Keratinocyte (primary cell): ENCODE results near the gene DMD. TPM values are rescaled to one million over a fixed set of nuclear protein-coding genes. Genes with fewer than 3 reads are reported as not detected.

ENCODE experiments used
- DNase-seq: peaks from one replicate; pipeline ENCODE4 v3.0.0-alpha.2; 2011; ENCODE audit warnings: low read depth, missing footprints, low spot score
- FAIRE-seq: peaks from 2 replicates; lab custom pipeline; 2011; peaks lifted over from hg19 to GRCh38; lab: Jason Lieb, UNC
- H2AFZ ChIP-seq: 2 replicates; pipeline ENCODE4 v1.6.0; 2012; ENCODE audit warnings: low read length, control low read depth, inconsistent platforms; ENCODE audit not compliant: control insufficient read depth
- H3K27ac ChIP-seq: 2 replicates; pipeline ENCODE4 v1.5.1; 2011; ENCODE audit warnings: low read length; ENCODE audit not compliant: control insufficient read depth, insufficient read depth
- H3K27me3 ChIP-seq: 3 replicates; pipeline ENCODE4 v1.6.0; 2011; ENCODE audit warnings: low read length; ENCODE audit not compliant: control insufficient read depth, insufficient read depth; ENCODE audit errors: extremely low read depth
- H3K36me3 ChIP-seq, 2 experiments: 2 replicates in 1 of 2; 3 replicates in 1 of 2; pipeline ENCODE4 v1.5.1; 2011; ENCODE audit warnings: low read length in 2 of 2, mild to moderate bottlenecking in 1 of 2; ENCODE audit not compliant: control insufficient read depth in 2 of 2, insufficient read depth in 2 of 2; ENCODE audit errors: extremely low read depth in 1 of 2
- H3K4me1 ChIP-seq: 3 replicates; pipeline ENCODE4 v1.5.1; 2011; ENCODE audit warnings: low read length; ENCODE audit not compliant: control insufficient read depth, insufficient read depth; ENCODE audit errors: extremely low read depth
- H3K4me2 ChIP-seq: 3 replicates; pipeline ENCODE4 v1.6.0; 2011; ENCODE audit warnings: low read depth, low read length; ENCODE audit not compliant: control insufficient read depth, insufficient read depth; ENCODE audit errors: extremely low read depth
- H3K4me3 ChIP-seq, 3 experiments: fragments of 200-600 bp in 1 of 3; sonication (generic) in 1 of 3; 2 replicates in 2 of 3; 3 replicates in 1 of 3; pipeline ENCODE4 v1.5.1; 2011 to 2016; ENCODE audit warnings: low read length in 3 of 3, mild to moderate bottlenecking in 3 of 3, control low read depth in 2 of 3, inconsistent platforms in 1 of 3, low read depth in 1 of 3, mixed read lengths in 1 of 3, mixed run types in 1 of 3, moderate library complexity in 1 of 3; ENCODE audit not compliant: control insufficient read depth in 2 of 3, insufficient read depth in 2 of 3; ENCODE audit errors: extremely low read depth in 1 of 3
- H3K79me2 ChIP-seq: 2 replicates; pipeline ENCODE4 v1.6.0; 2012; ENCODE audit warnings: low read length; ENCODE audit not compliant: control insufficient read depth, insufficient read depth
- H3K9ac ChIP-seq: 3 replicates; pipeline ENCODE4 v1.6.0; 2011; ENCODE audit warnings: low read length; ENCODE audit not compliant: control insufficient read depth, insufficient read depth; ENCODE audit errors: extremely low read depth
- H3K9me1 ChIP-seq: 3 replicates; pipeline ENCODE4 v1.6.0; 2011; ENCODE audit warnings: low read length; ENCODE audit not compliant: control insufficient read depth, insufficient read depth; ENCODE audit errors: extremely low read depth
- H3K9me3 ChIP-seq: 2 replicates; pipeline ENCODE4 v1.5.1; 2012; ENCODE audit warnings: low read depth, low read length; ENCODE audit not compliant: control insufficient read depth
- H4K20me1 ChIP-seq: 3 replicates; pipeline ENCODE4 v1.6.0; 2011; ENCODE audit warnings: low read length; ENCODE audit not compliant: control insufficient read depth, insufficient read depth; ENCODE audit errors: extremely low read depth
- EZH2 ChIP-seq: IDR thresholded peaks from one replicate; pipeline ENCODE4 v1.6.1; 2012; ENCODE audit warnings: inconsistent platforms, mild to moderate bottlenecking, low read length, moderate library complexity
- dilution Hi-C: fragments of 300-500 bp; cut with MboI; formaldehyde crosslinking; loops from one replicate; pipeline ENCODE4 v1.7.0; 2020; ENCODE audit warnings: low sequenced_read_pairs; ENCODE audit not compliant: extremely low pct_ligation_motif_present
- polyA plus RNA-seq, 5 experiments: library from polyadenylated mRNA; depleted of rRNA in 3 of 5; stranded (reverse) in 3 of 5; stranded (forward) in 1 of 5; unstranded in 1 of 5; fragments of >200 nt; gene quantifications; 1 replicate in 1 of 5; 2 replicates in 3 of 5; 3 replicates in 1 of 5; pipeline versions ENCODE4 v1.2.1 to v1.2.3, GENCODE V29; 2011 to 2012; ENCODE audit warnings: missing spikeins in 2 of 5, low read depth in 1 of 5, low replicate concordance in 1 of 5
- TF ChIP-seq, protein P1 (sequence below), 3 experiments: IDR thresholded peaks in 1 of 3; conservative IDR thresholded peaks in 1 of 3; optimal IDR thresholded peaks in 1 of 3; 2 replicates in 2 of 3; 3 replicates in 1 of 3; pipeline versions ENCODE3 to v1.5.1; 2011; ENCODE audit warnings: low read length in 3 of 3, mild to moderate bottlenecking in 3 of 3, moderate library complexity in 2 of 3, control low read depth in 1 of 3, inconsistent platforms in 1 of 3; ENCODE audit not compliant: insufficient read depth in 2 of 3; ENCODE audit errors: extremely low read depth in 1 of 3

Gene DMD
- polyA plus RNA-seq, 1 donor (not counting 4 experiments of a cell fraction or from before 2014, with no cell fraction given): 8.9 TPM

DNA sequence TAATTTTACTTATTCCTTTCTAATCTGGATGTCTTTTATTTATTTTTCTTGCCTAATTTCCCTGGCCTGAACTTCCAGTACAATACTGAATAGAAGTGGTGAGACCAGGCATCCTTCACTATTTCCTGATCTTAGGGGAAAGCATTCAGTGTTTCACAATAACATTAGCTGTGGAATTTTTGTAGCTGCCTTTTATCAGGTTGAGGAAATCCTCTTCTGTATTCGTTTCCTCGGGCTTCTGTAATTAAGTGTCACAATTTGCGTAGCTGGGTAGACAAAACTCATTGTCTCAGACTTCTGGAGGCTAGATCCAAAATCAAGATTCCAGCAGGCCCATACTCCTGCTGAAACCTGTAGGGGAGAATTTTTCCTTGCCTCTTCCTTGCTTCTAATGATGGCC is 1541.1 kb downstream of the DMD start:
- H3K27me3 ChIP-seq: no peaks in the 10 kb centered on the region
- no peak overlapping the region for H3K4me2 ChIP-seq
- no peaks in the 10 kb centered on the region for H3K9me3 ChIP-seq
- dilution Hi-C loops: no loop called here
- H4K20me1 ChIP-seq: no peaks in the 10 kb centered on the region
- TF ChIP-seq, protein P1, sequence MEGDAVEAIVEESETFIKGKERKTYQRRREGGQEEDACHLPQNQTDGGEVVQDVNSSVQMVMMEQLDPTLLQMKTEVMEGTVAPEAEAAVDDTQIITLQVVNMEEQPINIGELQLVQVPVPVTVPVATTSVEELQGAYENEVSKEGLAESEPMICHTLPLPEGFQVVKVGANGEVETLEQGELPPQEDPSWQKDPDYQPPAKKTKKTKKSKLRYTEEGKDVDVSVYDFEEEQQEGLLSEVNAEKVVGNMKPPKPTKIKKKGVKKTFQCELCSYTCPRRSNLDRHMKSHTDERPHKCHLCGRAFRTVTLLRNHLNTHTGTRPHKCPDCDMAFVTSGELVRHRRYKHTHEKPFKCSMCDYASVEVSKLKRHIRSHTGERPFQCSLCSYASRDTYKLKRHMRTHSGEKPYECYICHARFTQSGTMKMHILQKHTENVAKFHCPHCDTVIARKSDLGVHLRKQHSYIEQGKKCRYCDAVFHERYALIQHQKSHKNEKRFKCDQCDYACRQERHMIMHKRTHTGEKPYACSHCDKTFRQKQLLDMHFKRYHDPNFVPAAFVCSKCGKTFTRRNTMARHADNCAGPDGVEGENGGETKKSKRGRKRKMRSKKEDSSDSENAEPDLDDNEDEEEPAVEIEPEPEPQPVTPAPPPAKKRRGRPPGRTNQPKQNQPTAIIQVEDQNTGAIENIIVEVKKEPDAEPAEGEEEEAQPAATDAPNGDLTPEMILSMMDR (optimal IDR thresholded peaks at IDR 0.05 in 1 of 3, IDR thresholded peaks at IDR 0.05 in 1 of 3, conservative IDR thresholded peaks at IDR 0.05 in 1 of 3; ENCODE audit: extremely low read depth in 1 of 3, insufficient read depth in 2 of 3, low read length in 3 of 3): no peak
- no peak for TF ChIP-seq EZH2
- no peak for FAIRE-seq
- H3K79me2 ChIP-seq: no peaks in the 10 kb centered on the region
- H3K4me3 ChIP-seq: no peak overlapping the region
- H3K36me3 ChIP-seq: no peaks in the 10 kb centered on the region
- no peaks in the 10 kb centered on the region for H3K4me1 ChIP-seq
- DNase-seq: no peak
- H3K9me1 ChIP-seq: no peaks in the 10 kb centered on the region
- H2AFZ ChIP-seq: no peak overlapping the region
- H3K27ac ChIP-seq: no peak overlapping the region
- no peak overlapping the region for H3K9ac ChIP-seq

DNA sequence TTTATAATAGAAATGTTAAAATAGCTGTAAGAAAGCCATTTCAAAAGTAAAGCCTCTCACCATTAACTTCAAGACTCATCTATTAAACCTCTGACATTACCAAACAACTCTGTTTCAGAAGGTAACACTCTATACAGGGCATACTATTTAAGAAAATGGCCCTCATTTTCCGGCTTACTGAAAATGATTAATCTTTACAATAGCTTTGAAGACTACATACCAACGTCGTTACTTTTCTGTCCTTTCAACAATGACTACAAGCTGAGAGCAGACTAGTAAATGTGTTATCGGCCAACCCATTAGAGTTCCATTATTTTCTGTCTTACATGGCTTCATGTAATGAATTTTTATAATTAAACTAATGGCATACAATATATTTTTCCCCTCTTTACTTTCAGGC is 1545.9 kb downstream of the DMD start:
- Histone ChIP-seq H3K9me3 (no peaks in the 10 kb centered on the region), H3K4me2 (no peak overlapping the region), H3K27ac (no peak overlapping the region), H3K9ac (no peak overlapping the region), H3K27me3 (no peaks in the 10 kb centered on the region), H4K20me1 (no peaks in the 10 kb centered on the region), H2AFZ (no peak overlapping the region), H3K36me3 (no peaks in the 10 kb centered on the region), H3K79me2 (no peaks in the 10 kb centered on the region), H3K4me1 (no peaks in the 10 kb centered on the region), H3K4me3 (no peak overlapping the region), H3K9me1 (no peaks in the 10 kb centered on the region)
- no peak for DNase-seq
- TF ChIP-seq, protein P1 (optimal IDR thresholded peaks at IDR 0.05 in 1 of 3, IDR thresholded peaks at IDR 0.05 in 1 of 3, conservative IDR thresholded peaks at IDR 0.05 in 1 of 3; ENCODE audit: extremely low read depth in 1 of 3, insufficient read depth in 2 of 3, low read length in 3 of 3): no peak
- no peak for TF ChIP-seq EZH2
- dilution Hi-C loops: no loop called here
- FAIRE-seq: no peak
